Measurements from ENCODE around the gene VIPR2. TPM values are rescaled to one million over a fixed set of nuclear protein-coding genes. Genes with fewer than 3 reads are reported as not detected.
A peak's percentile ranks its signal among the peaks of the same experiment; 100 is the strongest.

The VIPR2 gene
- total and polyA plus RNA-seq, 8 donors = 3.7 to 13.7 (median 10.6) TPM

DNA sequence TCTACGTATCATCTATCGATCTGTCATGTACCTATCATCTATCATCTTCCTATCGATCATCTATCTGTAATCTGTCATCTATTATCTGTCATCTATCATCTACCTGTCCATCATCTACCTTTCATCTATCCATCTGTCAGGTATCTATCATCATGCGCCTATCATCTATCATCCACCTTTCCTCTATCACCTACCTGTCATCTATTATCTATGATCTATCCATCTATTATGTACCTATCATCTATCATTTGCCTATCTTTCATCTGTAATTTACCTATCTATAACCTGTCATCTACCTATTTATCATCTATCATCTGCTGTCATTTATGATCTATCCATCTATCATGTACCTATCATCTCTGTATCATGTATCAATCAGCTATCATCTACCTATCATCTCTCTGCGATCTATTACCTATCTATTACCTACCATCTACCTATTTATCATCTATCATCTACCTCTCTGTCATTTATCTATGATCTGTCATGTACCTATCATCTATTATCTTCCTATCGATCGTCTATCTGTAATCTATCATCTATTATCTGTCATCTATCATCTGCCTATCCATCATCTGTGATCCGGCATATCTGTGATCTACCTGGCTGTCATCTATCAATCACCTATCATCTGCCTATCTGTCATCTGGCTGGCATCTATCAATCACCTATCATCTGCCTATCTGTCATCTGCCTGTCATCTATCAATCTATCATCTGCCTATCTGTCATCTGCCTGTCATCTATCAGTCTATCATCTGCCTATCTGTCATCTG, 1.6 kb upstream of the VIPR2 start:
- DNase-seq (no peak), ATAC-seq (no peak), FAIRE-seq (no peak)
- Histone ChIP-seq H3K4me3 (no peak overlapping the region), H3K27me3 (no peaks in the 10 kb centered on the region), H3K4me1 (no peaks in the 10 kb centered on the region), H3K36me3 (no peaks in the 10 kb centered on the region), H3K9me3 (no peaks in the 10 kb centered on the region), H3K27ac (no peak overlapping the region)
- 76 to 86% methylated on average over 8 of the region's 8 CpGs for WGBS, 2 donors
- TF ChIP-seq CTCF (IDR thresholded peaks at IDR 0.05) = no peak
- intact Hi-C loops (cut with DNase I) = no loop called here

GRCh38 chr7:159145490-159145855, 806 bp upstream of the VIPR2 start:
- peak overlapping the region; percentile 11 to 72 (median 60) for H3K4me3 ChIP-seq
- DNase-seq (peak in 1 of 6 donors; percentile 20), FAIRE-seq (no peak), ATAC-seq (peak; percentile 29 to 39 (median 32))
- H3K27me3 ChIP-seq = no peaks in the 10 kb centered on the region
- no peaks in the 10 kb centered on the region for H3K36me3 ChIP-seq
- intact Hi-C loops (cut with DNase I) = no loop called here
- H3K9me3 ChIP-seq = no peaks in the 10 kb centered on the region
- no peak for TF ChIP-seq CTCF (IDR thresholded peaks at IDR 0.05)
- WGBS, 2 donors = 7 to 8% methylated on average over 30 of the region's 30 CpGs
- H3K27ac ChIP-seq = no peak overlapping the region
- no peaks in the 10 kb centered on the region for H3K4me1 ChIP-seq

DNA sequence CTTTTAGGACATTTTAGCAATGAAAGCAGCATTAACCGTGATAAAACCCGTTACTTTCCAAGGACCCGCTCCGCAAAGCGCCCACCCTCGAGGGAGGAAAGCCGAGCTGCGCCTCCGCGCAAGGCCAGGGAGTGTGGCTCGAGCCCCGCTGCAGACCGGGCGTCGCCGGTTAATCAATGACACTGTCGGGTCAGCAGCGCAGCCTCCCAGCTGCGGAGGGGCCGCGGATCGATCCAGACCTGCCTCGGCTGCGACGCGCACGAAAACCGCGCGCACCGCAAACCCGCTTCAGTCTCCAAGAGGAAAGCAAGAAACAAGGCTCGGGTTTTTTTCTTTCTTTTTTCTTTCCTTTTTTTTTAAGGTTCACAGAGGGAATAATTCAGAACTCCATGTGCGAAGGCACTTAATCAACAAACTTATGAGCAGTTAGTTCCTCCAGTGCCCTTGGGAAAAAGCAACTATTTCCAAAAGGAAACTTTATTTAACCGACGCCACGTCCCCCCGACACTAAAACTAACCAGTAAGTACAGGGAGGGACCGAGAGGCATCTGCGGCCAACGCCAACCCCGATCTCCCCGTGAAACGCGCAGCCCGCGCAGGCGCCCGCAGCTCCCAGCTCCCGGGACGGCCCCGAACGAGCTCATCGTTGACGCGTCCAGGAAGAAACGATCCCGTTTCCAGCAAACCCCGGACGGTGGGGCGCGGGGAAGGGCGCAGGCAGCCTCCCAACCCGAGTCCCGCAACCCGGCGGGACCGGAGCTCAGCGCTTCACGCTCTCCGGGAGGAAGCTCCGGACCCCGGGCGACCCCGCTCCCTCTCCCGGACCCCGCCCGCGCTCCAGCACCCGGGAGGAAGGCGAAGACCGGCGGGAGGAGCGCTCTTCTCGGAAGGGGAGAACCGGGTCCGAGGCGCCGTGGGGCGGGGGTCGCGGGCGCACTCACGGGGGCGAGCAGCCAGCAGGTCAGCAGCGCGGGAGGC, 598 bp downstream of the VIPR2 start:
- no peaks in the 10 kb centered on the region for H3K27me3 ChIP-seq
- no peak overlapping the region for H3K27ac ChIP-seq

DNA sequence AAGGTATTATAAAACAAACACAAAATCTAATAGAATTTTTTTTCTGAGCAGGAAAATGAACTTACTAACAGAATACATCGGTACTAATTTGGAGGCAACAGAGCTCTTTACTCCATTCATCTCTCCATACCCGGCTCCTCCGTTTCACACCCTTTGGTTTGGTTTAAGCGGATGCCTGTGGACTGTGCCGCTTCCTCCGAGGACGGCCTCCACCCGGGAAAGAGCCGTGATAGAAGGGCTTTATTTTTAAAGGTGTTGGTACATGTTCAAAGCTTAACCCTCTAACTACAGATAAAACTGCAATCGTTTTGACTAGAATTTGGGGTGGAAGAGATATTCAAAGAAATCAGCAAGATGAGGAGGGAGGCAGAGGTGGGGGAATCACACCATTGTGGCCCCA, 1.9 kb downstream of the VIPR2 start:
- DNase-seq = no peak
- H3K27me3 ChIP-seq = no peaks in the 10 kb centered on the region

More for the DNA sequence above, 598 bp downstream of the VIPR2 start:
- Histone ChIP-seq H3K9me3 (no peaks in the 10 kb centered on the region), H3K4me1 (no peaks in the 10 kb centered on the region), H3K4me3 (peak overlapping the region; percentile 11 to 72 (median 60)), H3K36me3 (no peaks in the 10 kb centered on the region)
- ATAC-seq = peak; percentile 58 to 68 (median 65)
- no peak for FAIRE-seq
- WGBS, 2 donors = 1 to 2% methylated on average over 77 to 97 of the region's 97 CpGs
- TF ChIP-seq CTCF (IDR thresholded peaks at IDR 0.05) = no peak
- peak in 4 of 6 donors; percentile 36 to 81 (median 53) for DNase-seq
- intact Hi-C loops (cut with DNase I) = no loop called here

More for the DNA sequence above, 1.9 kb downstream of the VIPR2 start:
- 77 to 82% methylated on average over 10 of the region's 10 CpGs for WGBS, 2 donors
- no peaks in the 10 kb centered on the region for H3K4me1 ChIP-seq
- no peak for FAIRE-seq
- intact Hi-C loops (cut with DNase I) = no loop called here
- TF ChIP-seq CTCF (IDR thresholded peaks at IDR 0.05) = no peak
- ATAC-seq = no peak
- H3K36me3 ChIP-seq = no peaks in the 10 kb centered on the region
- no peak overlapping the region for H3K27ac ChIP-seq
- no peaks in the 10 kb centered on the region for H3K9me3 ChIP-seq
- H3K4me3 ChIP-seq = no peak overlapping the region
